IMR-90 (cell line): Measurements from ENCODE around the gene IRX1. TPM values are rescaled to one million over a fixed set of nuclear protein-coding genes. Genes with fewer than 3 reads are reported as not detected.

Experiments used
- ATAC-seq: fragments of 200-7000 bp; cut with Tn5 transposase; 2 replicates; pipeline ENCODE4 v1.9.1; 2020; ENCODE audit warnings: low read depth, mild to moderate bottlenecking, moderate library complexity
- Bru-seq: library from RNA; stranded (reverse); fragments of 400-500 nt; gene quantifications from one replicate; lab custom pipeline; 2021; lab: Mats Ljungman, UMichigan
- BruChase-seq, 2 experiments: library from RNA; stranded (reverse); fragments of 400-500 nt; gene quantifications; one replicate each; lab custom pipeline; 2021; lab: Mats Ljungman, UMichigan
- BruUV-seq: library from RNA; stranded (reverse); fragments of 400-500 nt; replicated peaks from 2 replicates; lab custom pipeline; 2021; lab: Mats Ljungman, UMichigan
- CTCF ChIA-PET: fragments of 300-600 bp; formaldehyde crosslinking; extraction: SDS; loops from one replicate; lab custom pipeline; 2021; ENCODE audit warnings: antibody characterized with exemption; lab: Yijun Ruan, JAX
- POLR2A ChIA-PET: fragments of 300-600 bp; sonication (Branson Sonifier 250); formaldehyde crosslinking; loops from one replicate; lab custom pipeline; 2022; ENCODE audit warnings: antibody characterized with exemption; ENCODE audit not compliant: unreplicated experiment; lab: Charles Lee
- DNase-seq: peaks from one replicate; pipeline ENCODE4 v3.0.0; 2013
- H2AFZ ChIP-seq: replicated peaks from 2 replicates; pipeline ENCODE3; 2013; ENCODE audit warnings: low read length, mild to moderate bottlenecking; ENCODE audit not compliant: poor library complexity
- H2AK5ac ChIP-seq: 2 replicates; pipeline ENCODE4 v1.6.1; 2013; ENCODE audit warnings: low read depth, low read length, inconsistent platforms
- H2AK9ac ChIP-seq: replicated peaks from 2 replicates; pipeline ENCODE3; 2013; ENCODE audit warnings: mild to moderate bottlenecking, low read depth, low read length, moderate library complexity; ENCODE audit not compliant: poor library complexity
- H2BK120ac ChIP-seq: 2 replicates; pipeline ENCODE4 v1.6.1; 2013; ENCODE audit warnings: low read depth, low read length, inconsistent platforms
- H2BK15ac ChIP-seq: 3 replicates; pipeline ENCODE4 v1.6.1; 2013; ENCODE audit warnings: low read depth, low read length, inconsistent platforms
- H2BK20ac ChIP-seq: 2 replicates; pipeline ENCODE4 v1.6.1; 2013; ENCODE audit warnings: low read depth, mild to moderate bottlenecking, inconsistent platforms, low read length, moderate library complexity
- H2BK5ac ChIP-seq: 2 replicates; pipeline ENCODE4 v1.6.1; 2013; ENCODE audit warnings: mild to moderate bottlenecking, low read depth, low read length, inconsistent platforms; ENCODE audit not compliant: poor library complexity, severe bottlenecking
- H3K14ac ChIP-seq: replicated peaks from 2 replicates; pipeline ENCODE4 v1.6.1; 2013; ENCODE audit warnings: low read depth, low read length, inconsistent platforms
- H3K18ac ChIP-seq: 2 replicates; pipeline ENCODE4 v1.6.1; 2013; ENCODE audit warnings: low read depth, low read length, control low read depth
- H3K23ac ChIP-seq: 2 replicates; pipeline ENCODE4 v1.6.1; 2013; ENCODE audit warnings: low read depth, low read length, inconsistent platforms
- H3K27ac ChIP-seq: 2 replicates; pipeline ENCODE4 v1.5.1; 2013; ENCODE audit warnings: mild to moderate bottlenecking, control low read depth, low read length; ENCODE audit not compliant: insufficient read depth
- H3K27me3 ChIP-seq: 2 replicates; pipeline ENCODE4 v1.6.1; 2013; ENCODE audit warnings: low read length; ENCODE audit not compliant: control insufficient read depth, insufficient read depth
- H3K36me3 ChIP-seq: 2 replicates; pipeline ENCODE4 v1.6.1; 2013; ENCODE audit warnings: low read length, mixed read lengths; ENCODE audit not compliant: control insufficient read depth, insufficient read depth
- H3K4ac ChIP-seq: 2 replicates; pipeline ENCODE4 v1.6.1; 2013; ENCODE audit warnings: low read depth, low read length, inconsistent platforms
- H3K4me1 ChIP-seq: 2 replicates; pipeline ENCODE4 v1.6.1; 2013; ENCODE audit warnings: low read length, mixed read lengths; ENCODE audit not compliant: control insufficient read depth, insufficient read depth
- H3K4me2 ChIP-seq: 2 replicates; pipeline ENCODE4 v1.6.1; 2013; ENCODE audit warnings: low read depth, mild to moderate bottlenecking, control low read depth, low read length, moderate library complexity
- H3K4me3 ChIP-seq: 2 replicates; pipeline ENCODE4 v1.5.1; 2013; ENCODE audit warnings: low read depth, mild to moderate bottlenecking, control low read depth, low read length, moderate library complexity; ENCODE audit not compliant: insufficient read depth
- H3K56ac ChIP-seq: 2 replicates; pipeline ENCODE4 v1.6.1; 2013; ENCODE audit warnings: low read length, inconsistent platforms; ENCODE audit not compliant: insufficient read depth; ENCODE audit errors: extremely low read depth
- H3K79me1 ChIP-seq, 2 experiments: 2 replicates each; pipeline ENCODE4 v1.6.1; 2013; ENCODE audit warnings: low read length in 2 of 2, inconsistent platforms in 1 of 2, low read depth in 1 of 2
- H3K9ac ChIP-seq: 2 replicates; pipeline ENCODE4 v1.6.1; 2013; ENCODE audit warnings: low read depth, low read length, control low read depth
- H3K9me1 ChIP-seq: 2 replicates; pipeline ENCODE4 v1.6.1; 2013; ENCODE audit warnings: low read length, inconsistent platforms; ENCODE audit not compliant: insufficient read depth
- H3K9me3 ChIP-seq: 2 replicates; pipeline ENCODE4 v1.6.1; 2013; ENCODE audit warnings: low read length; ENCODE audit not compliant: control insufficient read depth, insufficient read depth
- H4K20me1 ChIP-seq: 2 replicates; pipeline ENCODE4 v1.6.1; 2013; ENCODE audit warnings: low read length, inconsistent platforms; ENCODE audit not compliant: insufficient read depth
- H4K5ac ChIP-seq: 2 replicates; pipeline ENCODE4 v1.6.1; 2013; ENCODE audit warnings: mild to moderate bottlenecking, low read depth, low read length, control low read depth
- H4K8ac ChIP-seq, 2 experiments: 2 replicates each; pipeline ENCODE4 v1.6.1; 2013; ENCODE audit warnings: low read depth in 2 of 2, low read length in 2 of 2, control low read depth in 1 of 2, inconsistent platforms in 1 of 2
- H4K91ac ChIP-seq: 2 replicates; pipeline ENCODE4 v1.6.1; 2013; ENCODE audit warnings: low read depth, low read length, inconsistent platforms; ENCODE audit not compliant: insufficient read depth
- CTCF ChIP-seq: conservative IDR thresholded peaks from 2 replicates; pipeline ENCODE4 v1.5.1; 2012; ENCODE audit warnings: mild to moderate bottlenecking, low read depth, low read length, improper control_type of control experiment
- ELK1 ChIP-seq: fragments of 150-350 bp; IDR thresholded peaks from 2 replicates; pipeline ENCODE4 v1.6.1; 2016; ENCODE audit warnings: low read depth, mild to moderate bottlenecking, low read length, moderate library complexity, borderline replicate concordance
- FOS ChIP-seq: fragments of 150-350 bp; IDR thresholded peaks from 2 replicates; pipeline ENCODE4 v1.6.1; 2016; ENCODE audit warnings: low read depth, low read length
- MAFK ChIP-seq: IDR thresholded peaks from 2 replicates; pipeline ENCODE4 v1.6.1; 2012; ENCODE audit warnings: low read depth, low read length, improper control_type of control experiment
- MAZ ChIP-seq: IDR thresholded peaks from 2 replicates; pipeline ENCODE4 v1.6.1; 2012; ENCODE audit warnings: low read depth, mild to moderate bottlenecking, low read length, improper control_type of control experiment, moderate library complexity, borderline replicate concordance
- MXI1 ChIP-seq: IDR thresholded peaks from 2 replicates; pipeline ENCODE4 v1.6.1; 2012; ENCODE audit warnings: low read depth, mild to moderate bottlenecking, low read length, moderate library complexity, borderline replicate concordance
- NFE2L2 ChIP-seq: fragments of 150-350 bp; IDR thresholded peaks from 2 replicates; pipeline ENCODE4 v1.6.1; 2016; ENCODE audit warnings: low read depth, mild to moderate bottlenecking, low read length
- POLR2A ChIP-seq: IDR thresholded peaks from 2 replicates; pipeline ENCODE4 v1.6.1; 2012; ENCODE audit warnings: mild to moderate bottlenecking, low read depth, low read length
- RAD21 ChIP-seq: IDR thresholded peaks from 2 replicates; pipeline ENCODE4 v1.6.1; 2012; ENCODE audit warnings: low read length, improper control_type of control experiment
- RCOR1 ChIP-seq: IDR thresholded peaks from 2 replicates; pipeline ENCODE4 v1.6.1; 2012; ENCODE audit warnings: mild to moderate bottlenecking, low read length, improper control_type of control experiment; ENCODE audit not compliant: insufficient replicate concordance
- RFX5 ChIP-seq: IDR thresholded peaks from 2 replicates; pipeline ENCODE4 v1.8.0; 2012; ENCODE audit warnings: low read depth, mild to moderate bottlenecking, low read length, moderate library complexity
- SMC3 ChIP-seq: fragments of 150-350 bp; IDR thresholded peaks from 2 replicates; pipeline ENCODE4 v1.6.1; 2016; ENCODE audit warnings: low read depth, mild to moderate bottlenecking, antibody characterized with exemption, low read length, moderate library complexity
- WGBS, 2 experiments: methylation state at CpG; one replicate each; pipeline versions ENCODE4 v1.1.5 to v1.1.7; 2013; ENCODE audit warnings: missing lambda C conversion rate in 2 of 2; ENCODE audit not compliant: insufficient read length in 1 of 2; ENCODE audit errors: extremely low coverage in 2 of 2; 5-methylcytosine and 5-hydroxymethylcytosine counted together
- dilution Hi-C: fragments of 300-500 bp; cut with HindIII; formaldehyde crosslinking; loops from one replicate; pipeline ENCODE4 v1.14.3; 2018; ENCODE audit warnings: low sequenced_read_pairs; ENCODE audit not compliant: unreplicated experiment
- in situ Hi-C: fragments of 300-500 bp; cut with MboI; formaldehyde crosslinking; loops from 3 replicates; pipeline ENCODE4 v1.14.3; 2019; ENCODE audit warnings: low sequenced_read_pairs, inconsistent platforms, mixed read lengths
- intact Hi-C: fragments of 100-400 bp; cut with micrococcal nuclease; formaldehyde crosslinking; loops from 2 replicates; pipeline ENCODE4 v1.10.0; 2022
- long read RNA-seq: library from polyadenylated mRNA; unstranded; transcript quantifications from one replicate; pipeline ENCODE4 v2.0.0, GENCODE V29; 2021; ENCODE audit not compliant: unreplicated experiment
- polyA plus RNA-seq, 3 experiments: library from polyadenylated mRNA; depleted of rRNA; stranded (reverse); fragments of >200 nt; gene quantifications; 2 replicates each; pipeline ENCODE4 v1.2.3, GENCODE V29; 2012; ENCODE audit warnings: low replicate concordance in 1 of 3
- total RNA-seq: library from RNA; depleted of rRNA; stranded (reverse); fragments of >200 nt; gene quantifications from 2 replicates; pipeline ENCODE4 v1.2.3, GENCODE V29; 2012; rRNA removed
- TF ChIP-seq, protein P1 (sequence below): fragments of 150-350 bp; IDR thresholded peaks from 2 replicates; pipeline ENCODE4 v1.6.1; 2017; ENCODE audit warnings: mild to moderate bottlenecking, antibody characterized with exemption, low read length, low read depth

The IRX1 gene
- total RNA-seq: not detected in 2 replicates
- polyA plus RNA-seq (2012; rRNA removed): not detected in 2 replicates
- not detected in 2 replicates for polyA plus RNA-seq (2012; cell fraction: cytosol; rRNA removed)
- polyA plus RNA-seq (2012; cell fraction: nucleus; rRNA removed; ENCODE audit: low replicate concordance): not detected in 2 replicates
- Bru-seq, nascent RNA: not detected
- not detected for BruChase-seq, experiment 1, labeled RNA remaining after a 6-hour chase
- BruChase-seq, experiment 2, labeled RNA remaining after a 2-hour chase: not detected
- long read RNA-seq: 0 reads

GRCh38 chr5:3595006-3595961 is at the start of gene IRX1:
Gene IRX1 (plus strand): TSS chr5:3595832. CDS start chr5:3596106, 274 bp downstream.
- Histone ChIP-seq H3K4me3 (no peak within 1 kb of the TSS), H4K5ac (no peak within 1 kb of the TSS), H3K14ac (no peak within 1 kb of the TSS), H2BK15ac (no peak within 1 kb of the TSS), H3K23ac (no peak within 1 kb of the TSS), H2AK5ac (no peak within 1 kb of the TSS), H4K91ac (no peak within 1 kb of the TSS), H3K79me1 (no peaks in the 10 kb centered on the region), H3K27me3 (peaks cover 70% of the 10 kb centered on the region), H4K20me1 (no peaks in the 10 kb centered on the region), H4K8ac (no peak within 1 kb of the TSS), H3K4me2 (no peak within 1 kb of the TSS), H2BK20ac (no peak within 1 kb of the TSS), H2AFZ (no peak within 1 kb of the TSS), H3K9ac (no peak within 1 kb of the TSS), H3K18ac (no peak within 1 kb of the TSS), H2BK5ac (no peak within 1 kb of the TSS), H3K9me3 (no peaks in the 10 kb centered on the region), H2BK120ac (no peak within 1 kb of the TSS), H3K4ac (no peak within 1 kb of the TSS), H3K4me1 (no peaks in the 10 kb centered on the region), H3K36me3 (no peaks in the 10 kb centered on the region), H3K9me1 (no peaks in the 10 kb centered on the region), H3K27ac (no peak within 1 kb of the TSS), H2AK9ac (no peak within 1 kb of the TSS), H3K56ac (no peak within 1 kb of the TSS)
- intact Hi-C loops: no loop called here
- no peak for DNase-seq
- dilution Hi-C loops: no loop called here
- WGBS, 2 experiments: 6% methylated on average over 30 of the region's 106 CpGs; no CpG with 5 or more reads in 1 of the 2 experiments
- no peak for ATAC-seq
- CTCF ChIA-PET: no interaction called here
- POLR2A ChIA-PET: no interaction called here
- BruUV-seq: no TSS peak
- in situ Hi-C loops: no loop called here
- TF ChIP-seq, protein P1, sequence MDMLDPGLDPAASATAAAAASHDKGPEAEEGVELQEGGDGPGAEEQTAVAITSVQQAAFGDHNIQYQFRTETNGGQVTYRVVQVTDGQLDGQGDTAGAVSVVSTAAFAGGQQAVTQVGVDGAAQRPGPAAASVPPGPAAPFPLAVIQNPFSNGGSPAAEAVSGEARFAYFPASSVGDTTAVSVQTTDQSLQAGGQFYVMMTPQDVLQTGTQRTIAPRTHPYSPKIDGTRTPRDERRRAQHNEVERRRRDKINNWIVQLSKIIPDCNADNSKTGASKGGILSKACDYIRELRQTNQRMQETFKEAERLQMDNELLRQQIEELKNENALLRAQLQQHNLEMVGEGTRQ: no peak
- TF ChIP-seq NFE2L2 (no peak), POLR2A (no peak), RAD21 (no peak), MAZ (no peak), CTCF (no peak), ELK1 (no peak), MXI1 (no peak), MAFK (no peak), SMC3 (no peak), FOS (no peak), RCOR1 (no peak), RFX5 (no peak)
